ENCODE data around the gene MADD.

MADD gene

GRCh38 chr11:47269829-47270305 lies at the start of gene MADD:
Gene MADD, plus strand, starts transcription at chr11:47270133.
- peak within 1 kb of the TSS; percentile 93 for H3K4me3 ChIP-seq (ENCODE audit: low read depth, low read length)
- DNase-seq (ENCODE audit: low read depth): peak; percentile 96
- no peak for TF ChIP-seq CTCF (IDR thresholded peaks at IDR 0.05; ENCODE audit: insufficient read depth, low read depth, low read length, missing control alignments)

GRCh38 chr11:47220401-47220821 lies 49.5 kb upstream of the MADD start:
- no peak overlapping the region for H3K4me3 ChIP-seq (ENCODE audit: low read depth, low read length)
- DNase-seq (ENCODE audit: low read depth): no peak
- TF ChIP-seq CTCF (IDR thresholded peaks at IDR 0.05; ENCODE audit: insufficient read depth, low read depth, low read length, missing control alignments): no peak

- TF ChIP-seq CTCF (IDR thresholded peaks at IDR 0.05; ENCODE audit: insufficient read depth, low read depth, low read length, missing control alignments): no peak
- no peak overlapping the region for H3K4me3 ChIP-seq (ENCODE audit: low read depth, low read length)
- DNase-seq (ENCODE audit: low read depth): no peak
Measured at GRCh38 chr11:47222696-47223095, 47.2 kb upstream of the MADD start.

GRCh38 chr11:47225552-47226400 lies 44.2 kb upstream of the MADD start:
- peak; percentile 67 for DNase-seq (ENCODE audit: low read depth)
- TF ChIP-seq CTCF (IDR thresholded peaks at IDR 0.05; ENCODE audit: insufficient read depth, low read depth, low read length, missing control alignments): no peak
- H3K4me3 ChIP-seq (ENCODE audit: low read depth, low read length): no peak overlapping the region

- no peak for TF ChIP-seq CTCF (IDR thresholded peaks at IDR 0.05; ENCODE audit: insufficient read depth, low read depth, low read length, missing control alignments)
- no peak overlapping the region for H3K4me3 ChIP-seq (ENCODE audit: low read depth, low read length)
- no peak for DNase-seq (ENCODE audit: low read depth)
Measured at GRCh38 chr11:47229161-47229560, 40.8 kb upstream of the MADD start.

- TF ChIP-seq CTCF (IDR thresholded peaks at IDR 0.05; ENCODE audit: insufficient read depth, low read depth, low read length, missing control alignments): no peak
- H3K4me3 ChIP-seq (ENCODE audit: low read depth, low read length): no peak overlapping the region
- no peak for DNase-seq (ENCODE audit: low read depth)
Measured at GRCh38 chr11:47233051-47233450, 36.9 kb upstream of the MADD start.
